B cell (primary cell): ENCODE data around the gene ACOXL. TPM values are rescaled to one million over a fixed set of nuclear protein-coding genes. Genes with fewer than 3 reads are reported as not detected.

Source experiments
- ATAC-seq: fragments of 200-7000 bp; cut with Tn5 transposase; one replicate; pipeline ENCODE4 v1.10.0; 2021; ENCODE audit warnings: low read depth, mild to moderate bottlenecking, moderate number of reproducible peaks, moderate library complexity
- CTCF ChIA-PET: fragments of 350-600 bp; sonication (Branson Sonifier 250); formaldehyde crosslinking; loops from one replicate; lab custom pipeline; 2021; ENCODE audit warnings: antibody characterized with exemption, inconsistent platforms; lab: Charles Lee
- POLR2A ChIA-PET: fragments of 350-600 bp; sonication (Branson Sonifier 250); formaldehyde crosslinking; loops from one replicate; lab custom pipeline; 2021; ENCODE audit warnings: antibody characterized with exemption; lab: Charles Lee
- DNase-seq: peaks from one replicate; pipeline ENCODE4 v3.0.0; 2013
- H2AFZ ChIP-seq: 2 replicates; pipeline ENCODE4 v1.6.1; 2012; ENCODE audit warnings: mild to moderate bottlenecking, low read depth, low read length; ENCODE audit not compliant: insufficient read depth, poor library complexity, severe bottlenecking
- H3K27ac ChIP-seq, 2 donors: 1 replicate in 1 of 2; 2 replicates in 1 of 2; pipeline ENCODE4 v1.5.1; 2012 to 2013; ENCODE audit warnings: low read length in 2 of 2, mild to moderate bottlenecking in 2 of 2, moderate library complexity in 1 of 2
- H3K27me3 ChIP-seq, 4 experiments: fragments of 200-600 bp in 1 of 4; sonication (generic) in 1 of 4; replicated peaks in 1 of 4; 1 replicate in 2 of 4; 2 replicates in 2 of 4; pipeline versions ENCODE4 v1.6.1 to v1.7.0; 2013 to 2016; ENCODE audit warnings: low read length in 3 of 4, mild to moderate bottlenecking in 2 of 4, mixed read lengths in 1 of 4, moderate library complexity in 1 of 4; ENCODE audit not compliant: insufficient read depth in 4 of 4, control insufficient read depth in 3 of 4; ENCODE audit errors: control extremely low read depth in 1 of 4
- H3K36me3 ChIP-seq, 2 experiments: replicated peaks in 1 of 2; 1 replicate in 1 of 2; 2 replicates in 1 of 2; pipeline versions ENCODE4 v1.6.1 to v1.7.1; 2013; ENCODE audit warnings: low read length in 1 of 2; ENCODE audit not compliant: insufficient read depth in 2 of 2, control insufficient read depth in 1 of 2; ENCODE audit errors: control extremely low read depth in 1 of 2, extremely low read depth in 1 of 2
- H3K4me1 ChIP-seq, 2 donors: fragments of 200-600 bp in 1 of 2; sonication (generic) in 1 of 2; 1 replicate in 1 of 2; 2 replicates in 1 of 2; pipeline versions ENCODE4 v1.5.1 to v1.6.1; 2013 to 2017; ENCODE audit warnings: low read length in 2 of 2; ENCODE audit not compliant: control insufficient read depth in 2 of 2, insufficient read depth in 2 of 2
- H3K4me2 ChIP-seq: replicated peaks from 2 replicates; pipeline ENCODE3; 2012; ENCODE audit warnings: mild to moderate bottlenecking, low read depth, low read length; ENCODE audit not compliant: poor library complexity, severe bottlenecking
- H3K4me3 ChIP-seq, 5 experiments: fragments of 200-600 bp in 1 of 5; sonication (generic) in 1 of 5; 1 replicate in 3 of 5; 2 replicates in 2 of 5; pipeline versions ENCODE4 v1.5.1 to v1.7.0; 2011 to 2016; ENCODE audit warnings: low read length in 4 of 5, mild to moderate bottlenecking in 4 of 5, low read depth in 2 of 5, control low read depth in 1 of 5, moderate library complexity in 1 of 5; ENCODE audit not compliant: insufficient read depth in 1 of 5; ENCODE audit errors: control extremely low read depth in 1 of 5, extremely low read depth in 1 of 5
- H3K79me2 ChIP-seq: fragments of 200-600 bp; sonication (generic); one replicate; pipeline ENCODE4 v1.6.0; 2016; ENCODE audit warnings: low read length; ENCODE audit not compliant: control insufficient read depth, insufficient read depth
- H3K9ac ChIP-seq: fragments of 200-600 bp; sonication (generic); 2 replicates; pipeline ENCODE4 v1.6.1; 2017; ENCODE audit warnings: mild to moderate bottlenecking, low read length, moderate library complexity
- H3K9me3 ChIP-seq, 3 donors: one replicate each; pipeline versions ENCODE4 v1.6.1 to v1.7.1; 2013; ENCODE audit warnings: low read length in 2 of 3; ENCODE audit not compliant: control insufficient read depth in 2 of 3, insufficient read depth in 1 of 3; ENCODE audit errors: control extremely low read depth in 1 of 3
- H4K20me1 ChIP-seq: 2 replicates; pipeline ENCODE4 v1.6.0; 2012; ENCODE audit warnings: mild to moderate bottlenecking, low read length; ENCODE audit not compliant: insufficient read depth, control insufficient read depth, poor library complexity, severe bottlenecking
- H3K27ac Mint-ChIP-seq: one replicate; pipeline ENCODE4 v1.8.0; 2021; ENCODE audit warnings: mixed read lengths
- H3K27me3 Mint-ChIP-seq: one replicate; pipeline ENCODE4 v1.8.0; 2021; ENCODE audit warnings: mixed read lengths
- H3K4me1 Mint-ChIP-seq: one replicate; pipeline ENCODE4 v1.8.0; 2021; ENCODE audit warnings: mixed read lengths
- H3K4me3 Mint-ChIP-seq: one replicate; pipeline ENCODE4 v1.8.0; 2021; ENCODE audit warnings: mixed read lengths
- H3K9me3 Mint-ChIP-seq: one replicate; pipeline ENCODE4 v1.8.0; 2022; ENCODE audit warnings: mixed read lengths; ENCODE audit not compliant: insufficient read depth
- EZH2 ChIP-seq: IDR thresholded peaks from 2 replicates; pipeline ENCODE4 v1.6.1; 2012; ENCODE audit warnings: borderline replicate concordance, low read depth, mild to moderate bottlenecking, moderate library complexity, low read length; ENCODE audit not compliant: insufficient read depth, poor library complexity, severe bottlenecking
- WGBS: methylation state at CpG from one replicate; pipeline ENCODE4 v1.1.5; 2013; ENCODE audit warnings: missing lambda C conversion rate; ENCODE audit not compliant: insufficient coverage; 5-methylcytosine and 5-hydroxymethylcytosine counted together
- intact Hi-C: fragments of 100-400 bp; cut with micrococcal nuclease; formaldehyde crosslinking; loops from one replicate; pipeline ENCODE4 v1.10.0; 2022
- polyA plus RNA-seq: library from polyadenylated mRNA; depleted of rRNA; stranded (reverse); fragments of >200 nt; gene quantifications from 2 replicates; pipeline ENCODE4 v1.2.3, GENCODE V29; 2012
- total RNA-seq, 2 donors: library from RNA; stranded (reverse); fragments of 120-200 nt in 1 of 2; gene quantifications; 1 replicate in 1 of 2; 2 replicates in 1 of 2; pipeline versions ENCODE4 v1.2.3 to v1.2.4, GENCODE V29; 2013 to 2022
- TF ChIP-seq, protein P1 (sequence below): fragments of 200-600 bp; IDR thresholded peaks from one replicate; pipeline ENCODE4 v1.8.0; 2022; ENCODE audit warnings: antibody characterized with exemption, mild to moderate bottlenecking

ACOXL gene
- total and polyA plus RNA-seq, 2 donors (not counting 1 experiment from before 2014, with no cell fraction given), result 0.06 TPM; not detected in 1

DNA sequence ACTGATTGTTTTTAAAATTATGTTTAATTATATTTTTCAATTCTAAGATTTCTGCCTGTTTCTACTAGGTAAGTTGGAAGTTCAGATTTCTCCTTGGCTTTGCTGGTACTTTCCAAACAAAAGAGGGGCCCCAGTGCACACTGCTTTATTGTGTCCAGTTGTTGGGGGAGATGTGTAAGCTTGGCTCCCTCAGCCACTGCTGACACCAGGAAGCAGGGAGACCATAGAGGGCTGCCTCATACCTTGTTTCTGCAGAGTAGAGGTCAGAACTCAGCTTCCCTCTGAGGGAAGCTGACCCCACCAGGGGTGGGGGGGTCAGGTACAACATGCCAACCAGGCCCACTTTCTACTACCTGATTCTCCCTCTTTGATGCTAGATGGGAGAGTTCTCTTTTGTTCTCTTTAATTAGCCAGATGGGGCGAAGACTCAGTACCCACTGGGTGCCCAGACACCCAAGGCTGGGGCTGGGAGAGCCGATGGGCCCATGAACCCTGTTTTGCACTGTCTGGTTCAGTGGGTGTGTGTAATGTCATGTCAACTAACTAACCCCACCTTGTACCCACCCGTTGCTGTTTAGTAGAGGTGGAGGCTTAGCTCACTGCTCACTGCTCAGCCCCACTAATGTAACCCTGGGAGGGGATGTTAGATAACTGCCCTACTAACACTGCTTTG is 403.0 kb downstream of the ACOXL start:
- H3K27me3 Mint-ChIP-seq, result no peaks in the 10 kb centered on the region
- POLR2A ChIA-PET, result no interaction called here
- H3K9me3 ChIP-seq, result no peaks in the 10 kb centered on the region
- H3K4me3 ChIP-seq, result no peak overlapping the region
- H3K27me3 ChIP-seq, result no peaks in the 10 kb centered on the region
- CTCF ChIA-PET, result no interaction called here
- ATAC-seq (no peak), DNase-seq (no peak)
- no peak for TF ChIP-seq EZH2
- TF ChIP-seq, protein P1, sequence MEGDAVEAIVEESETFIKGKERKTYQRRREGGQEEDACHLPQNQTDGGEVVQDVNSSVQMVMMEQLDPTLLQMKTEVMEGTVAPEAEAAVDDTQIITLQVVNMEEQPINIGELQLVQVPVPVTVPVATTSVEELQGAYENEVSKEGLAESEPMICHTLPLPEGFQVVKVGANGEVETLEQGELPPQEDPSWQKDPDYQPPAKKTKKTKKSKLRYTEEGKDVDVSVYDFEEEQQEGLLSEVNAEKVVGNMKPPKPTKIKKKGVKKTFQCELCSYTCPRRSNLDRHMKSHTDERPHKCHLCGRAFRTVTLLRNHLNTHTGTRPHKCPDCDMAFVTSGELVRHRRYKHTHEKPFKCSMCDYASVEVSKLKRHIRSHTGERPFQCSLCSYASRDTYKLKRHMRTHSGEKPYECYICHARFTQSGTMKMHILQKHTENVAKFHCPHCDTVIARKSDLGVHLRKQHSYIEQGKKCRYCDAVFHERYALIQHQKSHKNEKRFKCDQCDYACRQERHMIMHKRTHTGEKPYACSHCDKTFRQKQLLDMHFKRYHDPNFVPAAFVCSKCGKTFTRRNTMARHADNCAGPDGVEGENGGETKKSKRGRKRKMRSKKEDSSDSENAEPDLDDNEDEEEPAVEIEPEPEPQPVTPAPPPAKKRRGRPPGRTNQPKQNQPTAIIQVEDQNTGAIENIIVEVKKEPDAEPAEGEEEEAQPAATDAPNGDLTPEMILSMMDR, result no peak
- H3K79me2 ChIP-seq, result peaks cover 85% of the 10 kb centered on the region
- peaks cover 0 to 19% of the 10 kb centered on the region in 2 experiments for H3K36me3 ChIP-seq
- no peak overlapping the region for H3K4me2 ChIP-seq
- H3K4me1 Mint-ChIP-seq, result peaks cover 34% of the 10 kb centered on the region
- H3K27ac ChIP-seq, result no peak overlapping the region
- intact Hi-C loops, result no loop called here
- peaks cover 77% of the 10 kb centered on the region for H4K20me1 ChIP-seq
- WGBS, result no CpG with 5 or more reads among the region's 3 CpGs
- no peak overlapping the region for H3K4me3 Mint-ChIP-seq
- no peak overlapping the region for H2AFZ ChIP-seq
- H3K4me1 ChIP-seq, result peaks cover 0 to 11% of the 10 kb centered on the region in 2 donors
- H3K9ac ChIP-seq, result no peak overlapping the region
- no peak overlapping the region for H3K27ac Mint-ChIP-seq
- H3K9me3 Mint-ChIP-seq, result no peaks in the 10 kb centered on the region

DNA sequence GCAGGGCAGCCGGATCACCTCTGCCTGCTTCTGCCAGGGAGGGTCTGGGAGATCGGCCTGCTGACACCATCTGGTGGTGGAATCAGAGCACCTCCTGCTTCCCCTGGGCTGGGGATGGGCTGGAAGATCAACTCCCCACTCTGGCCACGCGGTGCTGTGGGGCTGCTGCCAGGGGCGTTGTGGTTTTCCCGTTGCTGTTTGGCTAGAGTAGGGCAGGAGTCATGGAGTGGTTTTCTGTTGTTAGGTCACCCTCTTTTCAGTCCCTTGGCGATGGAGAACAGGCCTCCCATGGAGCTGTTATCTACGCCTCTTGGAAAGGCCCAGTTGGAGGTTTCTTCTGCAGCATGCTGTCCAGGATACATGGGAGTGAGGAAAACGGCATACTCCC is 403.5 kb downstream of the ACOXL start:
- Mint-ChIP-seq H3K9me3 (no peaks in the 10 kb centered on the region), H3K27ac (no peak overlapping the region), H3K27me3 (no peaks in the 10 kb centered on the region), H3K4me3 (no peak overlapping the region), H3K4me1 (peaks cover 30% of the 10 kb centered on the region)
- TF ChIP-seq, protein P1, result no peak
- TF ChIP-seq EZH2, result no peak
- H3K4me2 ChIP-seq, result no peak overlapping the region
- no peak overlapping the region for H3K4me3 ChIP-seq
- CTCF ChIA-PET, result interaction anchor here (1.1 kb wide), 1 partner anchor 324 kb away, joined by 3 read pairs; no protein-coding TSS in a partner anchor
- no peak overlapping the region for H3K27ac ChIP-seq
- no peak for ATAC-seq
- intact Hi-C loops, result no loop called here
- POLR2A ChIA-PET, result no interaction called here
- no peak overlapping the region for H2AFZ ChIP-seq
- H3K79me2 ChIP-seq, result peaks cover 85% of the 10 kb centered on the region
- H3K9ac ChIP-seq, result no peak overlapping the region
- peaks cover 0 to 22% of the 10 kb centered on the region in 2 experiments for H3K36me3 ChIP-seq
- no peak for DNase-seq
- 58% methylated on average over 6 of the region's 9 CpGs for WGBS
- no peaks in the 10 kb centered on the region for H3K27me3 ChIP-seq
- peaks cover 0 to 2% (median 0%) of the 10 kb centered on the region in 3 donors for H3K9me3 ChIP-seq
- peaks cover 0 to 11% of the 10 kb centered on the region in 2 donors for H3K4me1 ChIP-seq
- peaks cover 77% of the 10 kb centered on the region for H4K20me1 ChIP-seq
